HEK293 (cell line): ENCODE data around the gene ZNF217.

ENCODE experiments used
- KLF16 ChIP-seq: fragments of 450-650 bp; formaldehyde crosslinking; IDR thresholded peaks from 2 replicates; pipeline ENCODE4 v1.5.1; 2017; ENCODE audit warnings: missing biosample characterization, missing genetic modification characterization
- KLF8 ChIP-seq: fragments of 450-650 bp; formaldehyde crosslinking; IDR thresholded peaks from 2 replicates; pipeline ENCODE4 v1.5.1; 2016; ENCODE audit warnings: missing biosample characterization, missing genetic modification characterization
- MYNN ChIP-seq: fragments of 450-650 bp; formaldehyde crosslinking; IDR thresholded peaks from 2 replicates; pipeline ENCODE4 v1.5.1; 2016; ENCODE audit warnings: missing biosample characterization, missing genetic modification characterization, borderline replicate concordance
- MZF1 ChIP-seq: fragments of 450-650 bp; formaldehyde crosslinking; IDR thresholded peaks from 2 replicates; pipeline ENCODE4 v1.5.1; 2017; ENCODE audit warnings: missing biosample characterization, missing genetic modification characterization, borderline replicate concordance
- PBX3 ChIP-seq: sonication (generic); formaldehyde crosslinking; IDR thresholded peaks from 2 replicates; pipeline ENCODE4 v1.8.1; 2022; ENCODE audit warnings: mild to moderate bottlenecking, moderate library complexity, missing genetic modification reagents
- PRDM6 ChIP-seq: fragments of 450-650 bp; formaldehyde crosslinking; IDR thresholded peaks from 2 replicates; pipeline ENCODE4 v1.5.1; 2017; ENCODE audit warnings: missing biosample characterization, missing genetic modification characterization
- SETDB1 ChIP-seq: IDR thresholded peaks from one replicate; pipeline ENCODE4 v1.6.1; 2017; ENCODE audit warnings: mild to moderate bottlenecking, low read length, moderate library complexity, mixed read lengths; ENCODE audit not compliant: insufficient read length
- YY1 ChIP-seq: fragments of 450-650 bp; formaldehyde crosslinking; IDR thresholded peaks from 2 replicates; pipeline ENCODE4 v1.5.1; 2018; ENCODE audit warnings: missing biosample characterization, missing genetic modification characterization
- ZBTB21 ChIP-seq: fragments of 450-650 bp; formaldehyde crosslinking; IDR thresholded peaks from 2 replicates; pipeline ENCODE4 v1.5.1; 2017; ENCODE audit warnings: missing biosample characterization, missing genetic modification characterization
- ZBTB44 ChIP-seq: fragments of 450-650 bp; IDR thresholded peaks from 2 replicates; pipeline ENCODE4 v1.5.1; 2018; ENCODE audit warnings: missing biosample characterization, mild to moderate bottlenecking, missing genetic modification characterization
- ZBTB8A ChIP-seq: fragments of 450-650 bp; formaldehyde crosslinking; IDR thresholded peaks from 2 replicates; pipeline ENCODE4 v1.5.1; 2016; ENCODE audit warnings: missing biosample characterization, missing genetic modification characterization
- ZEB2 ChIP-seq: fragments of 450-650 bp; formaldehyde crosslinking; IDR thresholded peaks from 2 replicates; pipeline ENCODE4 v1.5.1; 2016; ENCODE audit warnings: missing biosample characterization, missing genetic modification characterization
- ZFP3 ChIP-seq: fragments of 450-650 bp; formaldehyde crosslinking; IDR thresholded peaks from 2 replicates; pipeline ENCODE4 v1.5.1; 2016; ENCODE audit warnings: low read depth, missing biosample characterization, missing genetic modification characterization
- ZNF138 ChIP-seq: fragments of 450-650 bp; formaldehyde crosslinking; IDR thresholded peaks from 2 replicates; pipeline ENCODE4 v1.5.1; 2016; ENCODE audit warnings: missing biosample characterization, missing genetic modification characterization, borderline replicate concordance
- ZNF146 ChIP-seq: fragments of 450-650 bp; formaldehyde crosslinking; IDR thresholded peaks from 2 replicates; pipeline ENCODE4 v1.5.1; 2016; ENCODE audit warnings: missing biosample characterization, missing genetic modification characterization
- ZNF202 ChIP-seq: fragments of 450-650 bp; formaldehyde crosslinking; IDR thresholded peaks from 2 replicates; pipeline ENCODE4 v1.5.1; 2016; ENCODE audit warnings: missing biosample characterization, missing genetic modification characterization, borderline replicate concordance
- ZNF214 ChIP-seq: fragments of 450-650 bp; formaldehyde crosslinking; IDR thresholded peaks from 2 replicates; pipeline ENCODE4 v1.5.1; 2017; ENCODE audit warnings: missing biosample characterization, mild to moderate bottlenecking, missing genetic modification characterization, borderline replicate concordance
- ZNF26 ChIP-seq: fragments of 450-650 bp; formaldehyde crosslinking; IDR thresholded peaks from 2 replicates; pipeline ENCODE4 v1.5.1; 2016; ENCODE audit warnings: missing biosample characterization, missing genetic modification characterization
- ZNF274 ChIP-seq, 2 experiments: fragments of 200-500 bp in 1 of 2; fragments of 450-650 bp in 1 of 2; sonication (Bioruptor generic) in 1 of 2; formaldehyde crosslinking in 1 of 2; IDR thresholded peaks; 2 replicates each; pipeline versions ENCODE4 v1.5.1 to v1.6.1; 2014 to 2016; ENCODE audit warnings: borderline replicate concordance in 1 of 2, inconsistent platforms in 1 of 2, low read length in 1 of 2, missing biosample characterization in 1 of 2, missing genetic modification characterization in 1 of 2
- ZNF350 ChIP-seq: fragments of 450-650 bp; formaldehyde crosslinking; IDR thresholded peaks from 2 replicates; pipeline ENCODE4 v1.5.0; 2017; ENCODE audit warnings: missing biosample characterization, mild to moderate bottlenecking, missing genetic modification characterization
- ZNF37A ChIP-seq: fragments of 450-650 bp; IDR thresholded peaks from 2 replicates; pipeline ENCODE4 v1.5.1; 2018; ENCODE audit warnings: missing biosample characterization, missing genetic modification characterization
- ZNF426 ChIP-seq: fragments of 450-650 bp; formaldehyde crosslinking; IDR thresholded peaks from 2 replicates; pipeline ENCODE4 v1.5.1; 2017; ENCODE audit warnings: missing biosample characterization, missing genetic modification characterization, mild to moderate bottlenecking, inconsistent platforms, moderate library complexity
- ZNF530 ChIP-seq: fragments of 450-650 bp; formaldehyde crosslinking; IDR thresholded peaks from 2 replicates; pipeline ENCODE4 v1.5.1; 2016; ENCODE audit warnings: low read depth, missing biosample characterization, missing genetic modification characterization
- ZNF623 ChIP-seq: fragments of 450-650 bp; formaldehyde crosslinking; IDR thresholded peaks from 2 replicates; pipeline ENCODE4 v1.5.1; 2016; ENCODE audit warnings: missing biosample characterization, missing genetic modification characterization
- ZNF624 ChIP-seq: fragments of 450-650 bp; formaldehyde crosslinking; IDR thresholded peaks from 2 replicates; pipeline ENCODE4 v1.5.1; 2017; ENCODE audit warnings: missing biosample characterization, missing genetic modification characterization
- ZNF704 ChIP-seq: fragments of 450-650 bp; formaldehyde crosslinking; IDR thresholded peaks from 2 replicates; pipeline ENCODE4 v1.5.1; 2016; ENCODE audit warnings: missing biosample characterization, missing genetic modification characterization
- ZNF76 ChIP-seq: fragments of 450-650 bp; formaldehyde crosslinking; IDR thresholded peaks from 2 replicates; pipeline ENCODE4; 2016; ENCODE audit warnings: low read depth, missing biosample characterization, missing genetic modification characterization, borderline replicate concordance
- ZNF837 ChIP-seq: fragments of 450-650 bp; formaldehyde crosslinking; IDR thresholded peaks from 2 replicates; pipeline ENCODE4 v1.5.1; 2016; ENCODE audit warnings: missing biosample characterization, missing genetic modification characterization
- ZNF843 ChIP-seq: fragments of 450-650 bp; formaldehyde crosslinking; IDR thresholded peaks from 2 replicates; pipeline ENCODE4 v1.5.1; 2016; ENCODE audit warnings: missing biosample characterization, missing genetic modification characterization
- ZSCAN16 ChIP-seq: fragments of 450-650 bp; formaldehyde crosslinking; IDR thresholded peaks from 2 replicates; pipeline ENCODE4 v1.5.1; 2016; ENCODE audit warnings: missing biosample characterization, missing genetic modification characterization
- ZSCAN5A ChIP-seq: fragments of 450-650 bp; formaldehyde crosslinking; IDR thresholded peaks from 2 replicates; pipeline ENCODE4 v1.5.1; 2016; ENCODE audit warnings: missing biosample characterization, missing genetic modification characterization
- ZXDB ChIP-seq: fragments of 450-650 bp; formaldehyde crosslinking; IDR thresholded peaks from 2 replicates; pipeline ENCODE4 v1.5.1; 2016; ENCODE audit warnings: missing biosample characterization, missing genetic modification characterization

Gene ZNF217

GRCh38 chr20:53623454-53624211 is 30.0 kb upstream of the ZNF217 start (continued):
- TF ChIP-seq ZNF274 (IDR thresholded peaks at IDR 0.05; ENCODE audit: low read length) (no peak), ZNF274 (tag by site-specific recombination; IDR thresholded peaks at IDR 0.05; ENCODE audit: borderline replicate concordance) (no peak), ZSCAN5A (tag by site-specific recombination) (no peak), ZNF138 (no peak), ZNF76 (tag by site-specific recombination) (no peak), ZSCAN16 (tag by site-specific recombination) (no peak), ZNF146 (tag by site-specific recombination) (no peak), SETDB1 (no peak), ZBTB8A (tag by site-specific recombination) (peak; percentile 22; the same call in 1 of the 2 replicates), ZBTB21 (tag by site-specific recombination) (no peak), YY1 (tag by site-specific recombination) (peak; percentile 79), ZFP3 (no peak), PRDM6 (tag by site-specific recombination) (peak; percentile 74; the same call in 1 of the 2 replicates), ZNF350 (tag by site-specific recombination) (no peak), ZNF623 (no peak), ZBTB44 (tag by site-specific recombination) (no peak), ZNF426 (no peak), KLF16 (tag by site-specific recombination) (0 out of 2 replicates have a peak, but pooled peaks have one; percentile 21), ZXDB (tag by site-specific recombination) (no peak), MYNN (tag by site-specific recombination) (no peak), ZNF26 (no peak), ZNF624 (tag by site-specific recombination) (no peak), ZNF837 (no peak), ZNF214 (tag by site-specific recombination) (no peak), ZNF530 (tag by site-specific recombination) (no peak), ZNF843 (tag by site-specific recombination) (no peak), ZEB2 (0 out of 2 replicates have a peak, but pooled peaks have one; percentile 25), MZF1 (tag by site-specific recombination) (peak; percentile 74; the same call in 1 of the 2 replicates), ZNF704 (no peak), PBX3 (CRISPR knock-in tag) (no peak), ZNF202 (tag by site-specific recombination) (no peak), KLF8 (tag by site-specific recombination) (no peak), ZNF37A (tag by site-specific recombination) (no peak)
